Osteoblast (primary cell): Measurements from ENCODE around the gene KLK15. TPM values are rescaled to one million over a fixed set of nuclear protein-coding genes. Genes with fewer than 3 reads are reported as not detected.

ENCODE experiments used
- DNase-seq: peaks from one replicate; pipeline ENCODE4 v3.0.0; 2011; ENCODE audit warnings: low spot score, mixed read lengths; ENCODE audit not compliant: insufficient read length; ENCODE audit errors: missing footprints
- H2AFZ ChIP-seq: 2 replicates; pipeline ENCODE4 v1.6.0; 2011; ENCODE audit warnings: mild to moderate bottlenecking, low read length
- H3K27ac ChIP-seq: 2 replicates; pipeline ENCODE4 v1.5.1; 2011; ENCODE audit warnings: mild to moderate bottlenecking, low read depth, low read length, moderate library complexity
- H3K27me3 ChIP-seq: 2 replicates; pipeline ENCODE4 v1.6.0; 2012; ENCODE audit warnings: mild to moderate bottlenecking, control low read depth, inconsistent platforms, low read length, moderate library complexity; ENCODE audit not compliant: insufficient read depth
- H3K36me3 ChIP-seq: 2 replicates; pipeline ENCODE4 v1.5.1; 2011; ENCODE audit warnings: mild to moderate bottlenecking, low read length, control low read depth, moderate library complexity; ENCODE audit not compliant: insufficient read depth
- H3K4me1 ChIP-seq: 2 replicates; pipeline ENCODE4 v1.5.1; 2011; ENCODE audit warnings: mild to moderate bottlenecking, low read length, control low read depth, moderate library complexity; ENCODE audit not compliant: insufficient read depth
- H3K4me2 ChIP-seq: 2 replicates; pipeline ENCODE4 v1.6.0; 2011; ENCODE audit warnings: mild to moderate bottlenecking, low read length; ENCODE audit not compliant: insufficient read depth
- H3K4me3 ChIP-seq: fragments of 200-600 bp; sonication (generic); 3 replicates; pipeline ENCODE4 v1.5.1; 2012; ENCODE audit warnings: mild to moderate bottlenecking, low read length, inconsistent platforms; ENCODE audit not compliant: insufficient read depth
- H3K79me2 ChIP-seq: 2 replicates; pipeline ENCODE4 v1.6.0; 2012; ENCODE audit warnings: mild to moderate bottlenecking, low read length, control low read depth, inconsistent platforms; ENCODE audit not compliant: insufficient read depth
- H3K9me3 ChIP-seq: 2 replicates; pipeline ENCODE4 v1.5.1; 2011; ENCODE audit warnings: low read depth, low read length, control low read depth
- H4K20me1 ChIP-seq: 2 replicates; pipeline ENCODE4 v1.6.0; 2012; ENCODE audit warnings: mild to moderate bottlenecking, low read length, control low read depth; ENCODE audit not compliant: insufficient read depth
- CTCF ChIP-seq: IDR thresholded peaks from 2 replicates; pipeline ENCODE4 v1.5.1; 2011; ENCODE audit warnings: mild to moderate bottlenecking, low read depth, low read length, moderate library complexity; ENCODE audit errors: extremely low read depth
- total RNA-seq: library from RNA; depleted of rRNA; stranded (reverse); fragments of >200 nt; gene quantifications from 2 replicates; pipeline ENCODE4 v1.2.3, GENCODE V29; 2012

Gene KLK15
- not detected in 2 replicates for total RNA-seq

GRCh38 chr19:50833117-50833801, at the start of gene KLK15:
TSS of gene KLK15 (minus strand) at chr19:50833574. CDS start at chr19:50831492, 2,082 bp downstream.
- H3K27me3 ChIP-seq = peaks cover 7% of the 10 kb centered on the region
- H3K4me3 ChIP-seq = no peak within 1 kb of the TSS
- TF ChIP-seq CTCF = no peak
- no peaks in the 10 kb centered on the region for H3K36me3 ChIP-seq
- no peaks in the 10 kb centered on the region for H3K9me3 ChIP-seq
- DNase-seq = no peak
- no peaks in the 10 kb centered on the region for H4K20me1 ChIP-seq
- H3K27ac ChIP-seq = no peak within 1 kb of the TSS
- H2AFZ ChIP-seq = no peak within 1 kb of the TSS
- H3K79me2 ChIP-seq = no peaks in the 10 kb centered on the region
- H3K4me2 ChIP-seq = no peak within 1 kb of the TSS
- H3K4me1 ChIP-seq = peaks cover 5% of the 10 kb centered on the region

GRCh38 chr19:50882188-50882587, 48.8 kb upstream of the KLK15 start:
- Histone ChIP-seq H3K36me3 (no peaks in the 10 kb centered on the region), H3K9me3 (no peaks in the 10 kb centered on the region), H3K79me2 (no peaks in the 10 kb centered on the region), H4K20me1 (no peaks in the 10 kb centered on the region), H3K27ac (no peak overlapping the region), H3K27me3 (no peaks in the 10 kb centered on the region), H3K4me3 (no peak overlapping the region), H3K4me1 (no peaks in the 10 kb centered on the region), H2AFZ (no peak overlapping the region), H3K4me2 (no peak overlapping the region)
- no peak for TF ChIP-seq CTCF
- no peak for DNase-seq

- H3K27ac ChIP-seq = no peak overlapping the region
- DNase-seq = no peak
- no peak overlapping the region for H3K4me2 ChIP-seq
- no peaks in the 10 kb centered on the region for H3K9me3 ChIP-seq
- H2AFZ ChIP-seq = no peak overlapping the region
- no peak for TF ChIP-seq CTCF
- H4K20me1 ChIP-seq = no peaks in the 10 kb centered on the region
- no peaks in the 10 kb centered on the region for H3K4me1 ChIP-seq
- H3K27me3 ChIP-seq = peaks cover under 1% of the 10 kb centered on the region
- no peaks in the 10 kb centered on the region for H3K79me2 ChIP-seq
- no peaks in the 10 kb centered on the region for H3K36me3 ChIP-seq
- no peak overlapping the region for H3K4me3 ChIP-seq
Observed at GRCh38 chr19:50880241-50880640, 46.9 kb upstream of the KLK15 start.

- no peak for TF ChIP-seq CTCF
- Histone ChIP-seq H3K4me1 (no peaks in the 10 kb centered on the region), H3K79me2 (no peaks in the 10 kb centered on the region), H3K27me3 (peaks cover 15% of the 10 kb centered on the region), H3K4me3 (no peak overlapping the region), H3K9me3 (no peaks in the 10 kb centered on the region), H4K20me1 (no peaks in the 10 kb centered on the region), H3K27ac (no peak overlapping the region), H2AFZ (no peak overlapping the region), H3K36me3 (no peaks in the 10 kb centered on the region), H3K4me2 (no peak overlapping the region)
- no peak for DNase-seq
Observed at GRCh38 chr19:50878851-50879250, 45.5 kb upstream of the KLK15 start.
